Mucosa of gallbladder (tissue), 1 donor: ENCODE results near the gene CASP8. TPM values are rescaled to one million over a fixed set of nuclear protein-coding genes. Genes with fewer than 3 reads are reported as not detected.
"Not testable (repeated sequence)": the region's sequence is repeated elsewhere in the genome, so short reads cannot be mapped to it uniquely, and the experiment has no call there.

Experiments used
- DNase-seq: peaks from one replicate; pipeline ENCODE4 v3.0.0-alpha.2; 2020; ENCODE audit warnings: low spot score
- total RNA-seq: library from RNA; stranded (reverse); gene quantifications from one replicate; pipeline ENCODE4 v1.2.1, GENCODE V29; 2021
- donor health status: DM: no; HTN: no; CAD: no.

CASP8 gene
- total RNA-seq, 1 donor from 2014 or later, result 26.3 TPM

- no peak for DNase-seq
Observed at GRCh38 chr2:201269764-201270163, 9.4 kb downstream of the CASP8 start.

GRCh38 chr2:201270293-201271001 lies 10.1 kb downstream of the CASP8 start:
- no peak for DNase-seq

- DNase-seq, result no peak
Observed at GRCh38 chr2:201271917-201272316, 11.6 kb downstream of the CASP8 start.

GRCh38 chr2:201273330-201273983 lies 13.1 kb downstream of the CASP8 start:
- no peak for DNase-seq

GRCh38 chr2:201275069-201275468 lies 14.7 kb downstream of the CASP8 start:
- DNase-seq, result no peak

- no peak for DNase-seq
Observed at GRCh38 chr2:201275990-201276389, 15.7 kb downstream of the CASP8 start.

- DNase-seq, result no peak
Observed at GRCh38 chr2:201276511-201276910, 16.2 kb downstream of the CASP8 start.

GRCh38 chr2:201279079-201279478 lies 18.7 kb downstream of the CASP8 start:
- DNase-seq, result no peak

GRCh38 chr2:201280191-201281040 lies 20.1 kb downstream of the CASP8 start:
- no peak for DNase-seq

GRCh38 chr2:201285499-201285898 lies 25.2 kb downstream of the CASP8 start:
- DNase-seq, result no peak

- not testable (repeated sequence) for DNase-seq
Observed at GRCh38 chr2:201290457-201291148, 30.3 kb downstream of the CASP8 start.

- no peak for DNase-seq
Observed at GRCh38 chr2:201298462-201299052, 38.2 kb downstream of the CASP8 start.

- not testable (repeated sequence) for DNase-seq
Observed at GRCh38 chr2:201299929-201300328, 39.6 kb downstream of the CASP8 start.

- DNase-seq, result no peak
Observed at GRCh38 chr2:201307876-201308275, 47.5 kb downstream of the CASP8 start.

- no peak for DNase-seq
Observed at GRCh38 chr2:201308914-201309313, 48.6 kb downstream of the CASP8 start.

GRCh38 chr2:201313362-201313761 lies 53.0 kb downstream of the CASP8 start:
- no peak for DNase-seq

GRCh38 chr2:201319511-201319910 lies 59.2 kb downstream of the CASP8 start:
- DNase-seq, result no peak

- no peak for DNase-seq
Observed at GRCh38 chr2:201320257-201320656, 59.9 kb downstream of the CASP8 start.

GRCh38 chr2:201320701-201321100 lies 60.4 kb downstream of the CASP8 start:
- no peak for DNase-seq

- no peak for DNase-seq
Observed at GRCh38 chr2:201322772-201323171, 62.4 kb downstream of the CASP8 start.

- DNase-seq, result no peak
Observed at GRCh38 chr2:201327678-201328077, 67.3 kb downstream of the CASP8 start.

- no peak for DNase-seq
Observed at GRCh38 chr2:201329409-201329808, 69.1 kb downstream of the CASP8 start.
